Islet of Langerhans (tissue), 1 donor: ENCODE measurements around the gene DCHS2.

Source experiments
- FAIRE-seq: peaks from one replicate; lab custom pipeline; 2011; peaks lifted over from hg19 to GRCh38; lab: Jason Lieb, UNC

The DCHS2 gene

GRCh38 chr4:154194649-154195048 is 296.9 kb downstream of the DCHS2 start:
- FAIRE-seq = no peak

GRCh38 chr4:154192585-154192984 is 299.0 kb downstream of the DCHS2 start:
- no peak for FAIRE-seq

- no peak for FAIRE-seq
Observed at GRCh38 chr4:154189346-154189745, 302.3 kb downstream of the DCHS2 start.

GRCh38 chr4:154186888-154187287 is 304.7 kb downstream of the DCHS2 start:
- FAIRE-seq = no peak

GRCh38 chr4:154186035-154186434 is 305.6 kb downstream of the DCHS2 start:
- FAIRE-seq = no peak

- FAIRE-seq = no peak
Observed at GRCh38 chr4:154184238-154184637, 307.4 kb downstream of the DCHS2 start.

GRCh38 chr4:154183264-154183663 is 308.3 kb downstream of the DCHS2 start:
- no peak for FAIRE-seq
